ENCODE results near the gene CD82.

Gene CD82

DNA sequence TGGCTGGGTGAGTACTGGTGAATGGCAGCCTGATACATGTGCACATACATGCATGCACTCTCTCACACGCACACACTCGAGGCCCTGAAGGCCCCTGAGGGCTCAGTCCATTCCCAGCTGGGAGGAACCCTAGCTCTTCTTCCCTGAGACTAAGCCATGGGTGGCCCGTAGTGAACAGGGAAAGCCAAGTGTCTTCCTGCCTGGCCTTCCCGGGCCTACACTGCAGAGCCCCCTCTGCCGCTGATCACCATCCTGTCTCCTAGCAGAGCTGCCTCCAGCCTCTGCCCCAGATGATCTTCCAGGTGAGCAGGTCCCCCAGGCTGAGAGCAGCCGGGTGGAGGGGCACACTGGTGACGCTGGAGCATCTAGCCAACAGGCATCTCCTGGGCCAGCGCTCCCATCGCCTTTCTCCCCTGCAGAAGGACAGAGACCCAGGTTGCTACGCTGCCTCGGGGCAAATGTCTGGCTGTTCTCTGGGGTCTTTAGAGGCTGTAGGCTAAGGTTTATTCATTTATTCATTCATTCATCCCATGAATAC, 57.3 kb downstream of the CD82 start:
- H3K4me3 Mint-ChIP-seq = no peak overlapping the region
- H3K27me3 Mint-ChIP-seq = peaks cover 20% of the 10 kb centered on the region
- H3K27ac Mint-ChIP-seq = no peak overlapping the region
- intact Hi-C loops (cut with micrococcal nuclease) = no loop called here
- H3K9me3 Mint-ChIP-seq = no peaks in the 10 kb centered on the region
- H3K36me3 Mint-ChIP-seq (ENCODE audit: low read depth) = peaks cover 15% of the 10 kb centered on the region
- H3K4me1 Mint-ChIP-seq (ENCODE audit: low read depth) = peaks cover 30% of the 10 kb centered on the region

DNA sequence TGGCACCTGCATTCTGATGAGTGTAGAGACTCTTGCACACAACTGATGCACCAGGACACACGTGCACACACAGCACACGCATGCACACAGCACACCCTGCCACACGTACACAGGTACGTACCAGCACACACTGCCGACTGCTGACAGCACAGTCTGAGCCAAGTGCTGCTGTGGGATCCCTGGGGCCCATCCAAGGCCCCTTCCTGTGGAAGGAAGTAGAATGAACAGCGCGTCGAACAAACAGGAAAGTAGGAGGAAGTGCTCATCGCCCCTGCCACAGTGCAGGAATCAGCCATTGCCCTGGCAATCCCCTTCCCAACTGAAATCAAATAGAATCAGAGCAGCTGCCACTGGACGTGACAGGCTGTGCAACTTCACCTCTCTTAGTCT, 57.9 kb downstream of the CD82 start:
- H3K36me3 Mint-ChIP-seq (ENCODE audit: low read depth) = peaks cover 11% of the 10 kb centered on the region
- no peak overlapping the region for H3K4me3 Mint-ChIP-seq
- peaks cover 30% of the 10 kb centered on the region for H3K4me1 Mint-ChIP-seq (ENCODE audit: low read depth)
- intact Hi-C loops (cut with micrococcal nuclease) = no loop called here
- H3K9me3 Mint-ChIP-seq = no peaks in the 10 kb centered on the region
- no peak overlapping the region for H3K27ac Mint-ChIP-seq
- peaks cover 23% of the 10 kb centered on the region for H3K27me3 Mint-ChIP-seq

DNA sequence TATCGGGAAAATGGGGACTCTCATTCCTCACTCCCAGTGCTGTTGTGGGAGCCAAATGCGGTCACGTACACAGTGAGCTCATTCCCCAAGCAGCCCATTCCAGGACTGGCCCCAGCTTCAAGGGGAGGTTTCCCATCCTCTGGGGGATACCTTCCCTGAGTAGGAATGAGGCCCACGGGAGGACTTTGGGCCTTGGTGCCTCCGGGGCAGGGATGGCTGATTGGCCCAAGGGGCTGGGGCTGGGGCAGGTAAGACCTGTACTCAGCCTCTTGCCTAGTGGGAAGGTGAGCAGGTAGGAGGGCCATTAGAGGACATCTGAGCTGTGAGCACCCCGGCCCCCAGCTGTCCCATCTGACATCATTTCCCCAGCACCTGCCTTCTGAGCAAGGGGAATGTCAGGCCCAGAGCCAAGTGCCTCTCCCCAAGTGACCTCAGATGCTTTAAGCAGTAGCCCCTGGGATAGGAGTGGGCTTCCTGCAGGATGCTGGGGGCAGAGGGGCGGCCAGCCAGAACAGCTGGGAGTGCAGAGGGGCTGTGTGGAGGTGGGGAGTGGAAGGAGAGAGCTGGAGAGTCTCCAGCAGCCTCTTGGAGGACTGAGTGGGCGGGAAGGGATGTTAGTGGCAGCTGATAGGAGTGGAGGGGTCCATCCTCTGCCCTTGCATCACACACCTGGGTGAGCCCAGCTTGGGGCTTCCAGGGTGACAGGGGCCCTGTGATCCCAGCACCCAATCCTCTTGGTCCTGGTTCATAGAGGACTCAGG, 58.4 kb downstream of the CD82 start:
- H3K27ac Mint-ChIP-seq = no peak overlapping the region
- no peaks in the 10 kb centered on the region for H3K9me3 Mint-ChIP-seq
- peaks cover 5% of the 10 kb centered on the region for H3K36me3 Mint-ChIP-seq (ENCODE audit: low read depth)
- peaks cover 30% of the 10 kb centered on the region for H3K4me1 Mint-ChIP-seq (ENCODE audit: low read depth)
- H3K4me3 Mint-ChIP-seq = no peak overlapping the region
- intact Hi-C loops (cut with micrococcal nuclease) = no loop called here
- peaks cover 23% of the 10 kb centered on the region for H3K27me3 Mint-ChIP-seq

GRCh38 chr11:44624761-44625221, 59.3 kb downstream of the CD82 start:
- Mint-ChIP-seq H3K9me3 (no peaks in the 10 kb centered on the region), H3K36me3 (ENCODE audit: low read depth) (no peaks in the 10 kb centered on the region), H3K4me3 (no peak overlapping the region), H3K27ac (no peak overlapping the region), H3K4me1 (ENCODE audit: low read depth) (peaks cover 30% of the 10 kb centered on the region), H3K27me3 (peaks cover 26% of the 10 kb centered on the region)
- intact Hi-C loops (cut with micrococcal nuclease) = no loop called here

DNA sequence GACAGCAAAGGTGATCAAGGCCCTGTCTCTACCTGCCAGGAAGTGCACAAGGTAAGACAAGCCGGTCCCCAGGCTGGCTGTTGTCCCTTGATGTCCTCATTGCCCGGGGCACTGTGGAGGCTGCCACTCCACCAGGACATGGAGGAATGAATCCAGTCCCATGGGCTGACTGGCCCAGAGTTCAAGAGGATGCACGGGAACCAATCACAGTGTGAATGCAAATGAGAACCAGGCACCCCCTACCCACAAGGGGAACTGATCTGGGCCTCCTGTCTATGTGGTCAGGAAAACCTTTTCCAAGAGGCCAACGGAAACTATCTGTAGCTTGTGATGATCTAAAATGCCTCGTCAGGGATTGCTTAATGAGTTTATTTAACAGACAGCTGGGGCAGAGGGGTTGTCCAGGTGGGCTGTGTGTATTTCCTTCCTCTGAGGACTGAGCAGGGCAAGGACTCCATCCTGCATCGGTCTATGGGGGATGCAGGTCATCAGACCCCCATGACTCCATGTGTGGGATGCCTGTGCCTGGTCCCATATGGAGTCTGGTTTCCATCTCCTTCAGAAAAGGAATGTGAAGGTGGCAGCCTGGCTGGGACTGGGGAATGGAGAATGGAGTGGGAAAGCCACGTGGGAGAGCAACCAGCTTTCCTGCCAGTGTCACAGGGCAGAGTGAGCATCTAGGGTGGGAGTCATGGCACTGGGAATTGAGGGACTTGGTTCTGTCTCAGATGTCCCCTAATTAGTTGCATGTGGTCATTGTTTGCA, 60.5 kb downstream of the CD82 start:
- intact Hi-C loops (cut with micrococcal nuclease) = no loop called here
- Mint-ChIP-seq H3K27ac (no peak overlapping the region), H3K27me3 (peaks cover 26% of the 10 kb centered on the region)

GRCh38 chr11:44626645-44627044, 61.2 kb downstream of the CD82 start:
- H3K36me3 Mint-ChIP-seq (ENCODE audit: low read depth) = no peaks in the 10 kb centered on the region
- H3K4me1 Mint-ChIP-seq (ENCODE audit: low read depth) = peaks cover 30% of the 10 kb centered on the region
- no peaks in the 10 kb centered on the region for H3K9me3 Mint-ChIP-seq
- intact Hi-C loops (cut with micrococcal nuclease) = no loop called here
- no peak overlapping the region for H3K27ac Mint-ChIP-seq
- H3K27me3 Mint-ChIP-seq = peaks cover 25% of the 10 kb centered on the region
- H3K4me3 Mint-ChIP-seq = no peak overlapping the region

More for the DNA sequence above, 60.5 kb downstream of the CD82 start:
- H3K9me3 Mint-ChIP-seq = no peaks in the 10 kb centered on the region
- no peak overlapping the region for H3K4me3 Mint-ChIP-seq
- H3K4me1 Mint-ChIP-seq (ENCODE audit: low read depth) = peaks cover 30% of the 10 kb centered on the region
- H3K36me3 Mint-ChIP-seq (ENCODE audit: low read depth) = no peaks in the 10 kb centered on the region

- Mint-ChIP-seq H3K27me3 (peaks cover 28% of the 10 kb centered on the region), H3K4me1 (ENCODE audit: low read depth) (peaks cover 25% of the 10 kb centered on the region), H3K36me3 (ENCODE audit: low read depth) (no peaks in the 10 kb centered on the region), H3K4me3 (no peak overlapping the region), H3K9me3 (no peaks in the 10 kb centered on the region), H3K27ac (no peak overlapping the region)
- intact Hi-C loops (cut with micrococcal nuclease) = no loop called here
Observed at GRCh38 chr11:44627165-44627789, 61.8 kb downstream of the CD82 start.

DNA sequence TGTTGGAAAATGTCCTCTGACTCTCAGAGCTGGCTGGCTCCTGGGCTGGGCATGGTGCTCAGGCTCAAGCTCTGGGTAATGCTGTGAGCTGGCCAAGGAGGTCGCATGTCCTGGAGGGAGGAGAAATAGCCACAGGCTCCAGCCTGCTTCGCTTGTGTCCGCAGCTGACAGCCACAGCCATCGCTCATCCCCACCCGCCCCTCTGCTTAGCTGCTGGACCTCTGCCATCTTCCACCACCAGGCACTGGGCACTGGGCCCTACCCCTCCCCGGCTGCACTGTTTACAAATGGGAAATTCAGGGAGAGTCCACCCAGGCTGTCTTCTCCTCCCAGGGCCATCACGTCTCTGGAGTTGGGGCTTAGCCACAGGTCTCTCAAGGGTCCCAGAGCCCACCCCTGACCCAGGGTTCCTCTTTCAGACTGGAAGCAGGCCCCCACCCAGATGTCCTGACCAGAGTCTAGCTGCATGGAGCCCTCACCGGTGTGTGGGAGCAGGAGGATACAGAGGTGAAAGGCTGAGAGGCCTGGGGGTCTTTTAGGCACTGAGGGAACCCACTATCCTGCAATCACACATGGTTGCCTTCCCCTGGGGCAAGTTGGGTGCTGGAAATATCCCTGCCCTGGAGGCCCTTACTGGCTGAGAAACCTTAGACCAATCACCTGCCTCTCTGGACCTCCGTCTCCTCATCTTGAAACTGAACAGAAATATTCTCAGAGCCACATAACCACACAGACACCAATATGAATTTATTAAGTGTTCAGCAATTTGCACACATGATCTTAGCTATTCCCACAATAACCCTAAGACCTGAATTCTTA, 62.7 kb downstream of the CD82 start:
- H3K27ac Mint-ChIP-seq = no peak overlapping the region
- peaks cover 25% of the 10 kb centered on the region for H3K4me1 Mint-ChIP-seq (ENCODE audit: low read depth)
- no peaks in the 10 kb centered on the region for H3K36me3 Mint-ChIP-seq (ENCODE audit: low read depth)
- intact Hi-C loops (cut with micrococcal nuclease) = no loop called here
- no peak overlapping the region for H3K4me3 Mint-ChIP-seq
- peaks cover 26% of the 10 kb centered on the region for H3K27me3 Mint-ChIP-seq
- H3K9me3 Mint-ChIP-seq = no peaks in the 10 kb centered on the region

- Mint-ChIP-seq H3K36me3 (ENCODE audit: low read depth) (no peaks in the 10 kb centered on the region), H3K27me3 (peaks cover 22% of the 10 kb centered on the region), H3K4me1 (ENCODE audit: low read depth) (peaks cover 18% of the 10 kb centered on the region), H3K4me3 (no peak overlapping the region), H3K27ac (no peak overlapping the region), H3K9me3 (no peaks in the 10 kb centered on the region)
- intact Hi-C loops (cut with micrococcal nuclease) = no loop called here
Observed at GRCh38 chr11:44628730-44629700, 63.6 kb downstream of the CD82 start.

GRCh38 chr11:44629732-44630345, 64.4 kb downstream of the CD82 start:
- H3K27ac Mint-ChIP-seq = no peak overlapping the region
- no peaks in the 10 kb centered on the region for H3K9me3 Mint-ChIP-seq
- peaks cover 22% of the 10 kb centered on the region for H3K27me3 Mint-ChIP-seq
- H3K36me3 Mint-ChIP-seq (ENCODE audit: low read depth) = no peaks in the 10 kb centered on the region
- intact Hi-C loops (cut with micrococcal nuclease) = no loop called here
- H3K4me3 Mint-ChIP-seq = no peak overlapping the region
- peaks cover 18% of the 10 kb centered on the region for H3K4me1 Mint-ChIP-seq (ENCODE audit: low read depth)

DNA sequence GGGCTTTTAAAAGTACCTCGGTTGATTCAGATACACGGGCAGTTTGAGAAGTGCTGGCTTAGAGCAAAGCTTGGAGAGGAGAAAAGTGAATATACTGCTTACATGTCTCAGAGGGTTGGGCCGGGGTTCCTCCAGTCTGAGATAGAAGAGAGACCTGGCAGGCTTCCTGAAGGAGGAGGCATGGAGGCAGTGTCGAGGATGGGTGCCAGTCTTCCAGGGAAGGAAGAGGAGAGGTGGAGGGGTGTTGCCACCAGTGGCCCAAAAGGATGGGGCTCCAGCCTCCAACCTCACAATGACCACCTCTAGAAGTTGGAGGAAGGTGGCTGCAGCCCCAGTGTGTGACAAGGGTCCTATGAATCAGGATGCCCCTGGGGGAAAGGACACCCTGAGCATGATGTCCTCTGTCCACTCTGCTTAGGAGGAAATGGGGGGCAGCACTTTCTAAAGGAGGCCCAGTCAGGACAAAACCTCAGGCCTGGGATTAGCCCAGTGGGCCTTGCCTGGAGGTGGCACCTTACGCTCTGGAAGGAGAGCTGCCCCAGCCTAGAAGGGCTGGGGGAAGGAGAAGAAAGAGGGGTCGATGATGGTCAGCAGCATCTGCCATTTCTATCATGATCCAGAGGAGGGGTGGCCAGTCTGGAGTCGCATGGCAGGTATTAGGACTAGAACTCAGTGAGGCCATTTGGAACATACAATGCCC, 65.2 kb downstream of the CD82 start:
- H3K4me3 Mint-ChIP-seq = no peak overlapping the region
- H3K9me3 Mint-ChIP-seq = no peaks in the 10 kb centered on the region
- no peaks in the 10 kb centered on the region for H3K36me3 Mint-ChIP-seq (ENCODE audit: low read depth)
- H3K27me3 Mint-ChIP-seq = peaks cover 22% of the 10 kb centered on the region
- H3K4me1 Mint-ChIP-seq (ENCODE audit: low read depth) = peaks cover 13% of the 10 kb centered on the region
- intact Hi-C loops (cut with micrococcal nuclease) = no loop called here
- H3K27ac Mint-ChIP-seq = no peak overlapping the region

DNA sequence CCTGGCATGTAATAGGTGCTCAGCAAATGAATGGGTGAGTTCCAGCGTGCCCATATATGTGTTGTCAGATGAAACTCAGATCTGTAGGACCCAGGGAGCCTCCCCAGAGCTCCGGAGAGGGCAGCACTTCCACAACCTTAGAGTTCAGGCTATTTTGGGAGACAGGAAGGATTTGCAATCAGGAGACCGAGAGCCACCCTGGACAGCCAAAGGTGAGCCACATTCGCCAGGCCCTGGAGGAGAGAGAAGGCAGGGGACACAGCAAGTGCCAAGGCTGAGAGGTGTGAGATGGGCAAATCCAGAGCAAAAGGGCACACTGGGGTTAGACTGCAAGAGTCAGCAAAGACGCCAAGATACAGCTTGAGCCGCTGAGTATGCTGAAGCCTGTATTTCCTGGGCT, 66.4 kb downstream of the CD82 start:
- Mint-ChIP-seq H3K9me3 (no peaks in the 10 kb centered on the region), H3K4me3 (no peak overlapping the region), H3K27me3 (peaks cover 18% of the 10 kb centered on the region), H3K36me3 (ENCODE audit: low read depth) (no peaks in the 10 kb centered on the region), H3K4me1 (ENCODE audit: low read depth) (peaks cover 10% of the 10 kb centered on the region), H3K27ac (no peak overlapping the region)
- intact Hi-C loops (cut with micrococcal nuclease) = no loop called here
